ENCODE measurements around the gene NPAS3. TPM values are rescaled to one million over a fixed set of nuclear protein-coding genes. Genes with fewer than 3 reads are reported as not detected.

NPAS3 gene
- total RNA-seq, 1 experiment from 2014 or later = not detected

DNA sequence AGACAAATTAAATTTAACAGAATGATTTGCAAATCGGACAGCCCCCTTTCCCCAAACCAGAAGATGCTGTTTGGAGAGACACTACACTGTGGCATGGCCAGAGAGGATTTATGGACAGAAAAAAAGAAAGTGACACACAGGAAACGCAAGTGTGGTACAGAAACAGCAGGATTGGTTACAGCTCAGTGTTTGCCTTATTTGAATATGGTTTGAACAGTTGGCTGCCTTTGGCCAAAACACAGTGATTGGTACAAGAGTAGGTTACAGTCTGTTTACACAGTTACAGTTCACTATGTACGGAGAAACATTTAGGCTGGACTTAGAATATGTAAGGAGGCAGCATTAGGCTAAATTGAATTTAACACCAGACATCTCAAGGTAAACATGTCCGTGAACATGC, 335.3 kb downstream of the NPAS3 start:
- Histone ChIP-seq H3K36me3 (ENCODE audit: low read depth) (no peaks in the 10 kb centered on the region), H4K20me1 (ENCODE audit: insufficient read depth) (no peaks in the 10 kb centered on the region), H3K4me1 (replicated peaks; ENCODE audit: insufficient read depth) (no peaks in the 10 kb centered on the region), H3K9me2 (ENCODE audit: insufficient read depth) (no peaks in the 10 kb centered on the region), H3F3A (ENCODE audit: insufficient read depth, low read depth) (no peaks in the 10 kb centered on the region), H3K27me3 (ENCODE audit: insufficient read depth, low read depth) (no peaks in the 10 kb centered on the region), H3K9me3 (ENCODE audit: insufficient read depth, low read depth) (no peaks in the 10 kb centered on the region), H3K4me3 (no peak overlapping the region), H3K27ac (no peak overlapping the region), H2AFZ (no peak overlapping the region), H3K79me2 (ENCODE audit: low read depth) (no peaks in the 10 kb centered on the region), H3K4me2 (no peak overlapping the region)
- intact Hi-C loops (cut with micrococcal nuclease; ENCODE audit: unreplicated experiment) = no loop called here
- ChIA-PET POLR2A (ENCODE audit: unreplicated experiment) (no interaction called here), CTCF (no interaction called here)
- TF ChIP-seq EZH2 (IDR thresholded peaks at IDR 0.05; ENCODE audit: low read depth) (no peak), CTCF (conservative IDR thresholded peaks at IDR 0.05) (no peak)
- no peak for DNase-seq
- no TSS peak for BruUV-seq (replicated peaks)

DNA sequence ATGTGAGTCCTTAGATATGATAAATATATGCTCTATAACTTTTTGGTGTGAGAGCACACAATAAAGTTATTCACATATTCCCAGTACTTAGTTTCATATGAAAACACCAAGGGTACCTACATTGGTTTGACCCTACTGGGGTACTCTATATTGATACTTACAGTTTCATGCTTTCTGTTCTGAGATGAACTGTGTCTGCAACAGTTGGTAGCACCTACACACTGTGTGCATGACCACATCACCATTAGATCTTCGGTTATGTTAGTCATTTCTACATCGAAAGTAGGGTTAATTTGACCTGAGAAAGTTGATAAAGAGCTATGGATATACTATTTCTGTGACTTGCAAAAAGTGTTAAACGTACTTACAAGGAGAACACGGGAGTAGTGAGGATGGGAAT, 337.2 kb downstream of the NPAS3 start:
- Histone ChIP-seq H3K4me1 (replicated peaks; ENCODE audit: insufficient read depth) (no peaks in the 10 kb centered on the region), H3K4me3 (no peak overlapping the region), H3K9me3 (ENCODE audit: insufficient read depth, low read depth) (no peaks in the 10 kb centered on the region), H3K79me2 (ENCODE audit: low read depth) (no peaks in the 10 kb centered on the region), H2AFZ (no peak overlapping the region), H3K4me2 (no peak overlapping the region), H3K27ac (no peak overlapping the region), H3F3A (ENCODE audit: insufficient read depth, low read depth) (no peaks in the 10 kb centered on the region), H3K36me3 (ENCODE audit: low read depth) (no peaks in the 10 kb centered on the region), H3K9me2 (ENCODE audit: insufficient read depth) (no peaks in the 10 kb centered on the region), H3K27me3 (ENCODE audit: insufficient read depth, low read depth) (no peaks in the 10 kb centered on the region), H4K20me1 (ENCODE audit: insufficient read depth) (no peaks in the 10 kb centered on the region)
- ChIA-PET CTCF (no interaction called here), POLR2A (ENCODE audit: unreplicated experiment) (interaction anchor here (0.6 kb wide), 1 partner anchor 362 kb away, joined by 3 read pairs; no protein-coding TSS in a partner anchor)
- BruUV-seq (replicated peaks) = no TSS peak
- TF ChIP-seq CTCF (conservative IDR thresholded peaks at IDR 0.05) (no peak), EZH2 (IDR thresholded peaks at IDR 0.05; ENCODE audit: low read depth) (no peak)
- intact Hi-C loops (cut with micrococcal nuclease; ENCODE audit: unreplicated experiment) = no loop called here
- no peak for DNase-seq

- ChIA-PET CTCF (no interaction called here), POLR2A (ENCODE audit: unreplicated experiment) (no interaction called here)
Measured at GRCh38 chr14:33279865-33280264, 341.2 kb downstream of the NPAS3 start.

More at GRCh38 chr14:33279865-33280264, 341.2 kb downstream of the NPAS3 start:
- Histone ChIP-seq H3K4me3 (no peak overlapping the region), H3K27ac (no peak overlapping the region), H3K36me3 (ENCODE audit: low read depth) (no peaks in the 10 kb centered on the region), H3K27me3 (ENCODE audit: insufficient read depth, low read depth) (no peaks in the 10 kb centered on the region), H4K20me1 (ENCODE audit: insufficient read depth) (no peaks in the 10 kb centered on the region), H3K9me2 (ENCODE audit: insufficient read depth) (no peaks in the 10 kb centered on the region), H3K79me2 (ENCODE audit: low read depth) (no peaks in the 10 kb centered on the region), H3K4me2 (no peak overlapping the region), H2AFZ (no peak overlapping the region), H3F3A (ENCODE audit: insufficient read depth, low read depth) (no peaks in the 10 kb centered on the region), H3K4me1 (replicated peaks; ENCODE audit: insufficient read depth) (no peaks in the 10 kb centered on the region), H3K9me3 (ENCODE audit: insufficient read depth, low read depth) (no peaks in the 10 kb centered on the region)
- intact Hi-C loops (cut with micrococcal nuclease; ENCODE audit: unreplicated experiment) = no loop called here
- TF ChIP-seq CTCF (conservative IDR thresholded peaks at IDR 0.05) (no peak), EZH2 (IDR thresholded peaks at IDR 0.05; ENCODE audit: low read depth) (no peak)
- DNase-seq = no peak
- no TSS peak for BruUV-seq (replicated peaks)
